ENCODE results near the gene SLC16A12.

Gene SLC16A12

GRCh38 chr10:89505640-89506275 lies 29.6 kb downstream of the SLC16A12 start:
- no peak for TF ChIP-seq CTCF (IDR thresholded peaks at IDR 0.05)
- H3K4me3 ChIP-seq (ENCODE audit: low read depth in 1 of 2, low read length in 1 of 2) = no peak overlapping the region
- H3K27me3 ChIP-seq = peaks cover 6% of the 10 kb centered on the region

GRCh38 chr10:89504691-89505090 lies 30.7 kb downstream of the SLC16A12 start:
- H3K27me3 ChIP-seq = peaks cover 6% of the 10 kb centered on the region
- H3K9me3 ChIP-seq = no peaks in the 10 kb centered on the region
- no peak overlapping the region for H3K27ac ChIP-seq
- H3K4me1 ChIP-seq (ENCODE audit: control insufficient read depth in 1 of 2, insufficient read depth in 1 of 2, low read depth in 1 of 2, low read length in 1 of 2) = no peaks in the 10 kb centered on the region
- H3K4me3 ChIP-seq (ENCODE audit: low read depth in 1 of 2, low read length in 1 of 2) = no peak overlapping the region
- no peaks in the 10 kb centered on the region for H3K36me3 ChIP-seq
- no peak for TF ChIP-seq CTCF (IDR thresholded peaks at IDR 0.05)

More at GRCh38 chr10:89505640-89506275, 29.6 kb downstream of the SLC16A12 start:
- Histone ChIP-seq H3K4me1 (ENCODE audit: control insufficient read depth in 1 of 2, insufficient read depth in 1 of 2, low read depth in 1 of 2, low read length in 1 of 2) (no peaks in the 10 kb centered on the region), H3K9me3 (no peaks in the 10 kb centered on the region), H3K36me3 (no peaks in the 10 kb centered on the region), H3K27ac (no peak overlapping the region)

- Histone ChIP-seq H3K27me3 (peaks cover 6% of the 10 kb centered on the region), H3K4me1 (ENCODE audit: control insufficient read depth in 1 of 2, insufficient read depth in 1 of 2, low read depth in 1 of 2, low read length in 1 of 2) (no peaks in the 10 kb centered on the region), H3K9me3 (no peaks in the 10 kb centered on the region), H3K4me3 (ENCODE audit: low read depth in 1 of 2, low read length in 1 of 2) (no peak overlapping the region), H3K36me3 (no peaks in the 10 kb centered on the region), H3K27ac (no peak overlapping the region)
- no peak for TF ChIP-seq CTCF (IDR thresholded peaks at IDR 0.05)
These were observed 31.6 kb downstream of the SLC16A12 start for GRCh38 chr10:89503652-89504370.

DNA sequence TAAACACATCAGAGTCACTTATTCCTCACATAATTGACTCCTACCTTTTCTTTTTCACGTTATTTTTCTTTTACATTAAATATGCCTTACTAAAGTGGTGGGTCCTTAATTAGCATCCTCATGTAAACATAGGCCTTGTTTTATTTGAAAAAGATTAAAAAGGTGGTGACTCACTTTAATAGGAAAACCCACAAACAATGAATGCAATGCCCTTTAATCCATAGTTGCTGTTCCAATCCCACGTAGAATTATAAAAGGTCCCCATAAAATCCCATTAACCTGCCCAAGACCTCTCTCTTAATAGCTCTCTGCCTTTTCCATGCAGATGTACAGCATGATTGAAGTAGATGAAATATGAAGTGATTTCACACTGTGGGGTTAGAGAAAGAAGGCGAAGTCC lies 32.2 kb downstream of the SLC16A12 start:
- H3K4me3 ChIP-seq (ENCODE audit: low read depth in 1 of 2, low read length in 1 of 2) = no peak overlapping the region
- no peak overlapping the region for H3K27ac ChIP-seq
- H3K36me3 ChIP-seq = no peaks in the 10 kb centered on the region
- TF ChIP-seq CTCF (IDR thresholded peaks at IDR 0.05) = no peak
- H3K4me1 ChIP-seq (ENCODE audit: control insufficient read depth in 1 of 2, insufficient read depth in 1 of 2, low read depth in 1 of 2, low read length in 1 of 2) = no peaks in the 10 kb centered on the region
- H3K27me3 ChIP-seq = peaks cover 6% of the 10 kb centered on the region
- no peaks in the 10 kb centered on the region for H3K9me3 ChIP-seq

DNA sequence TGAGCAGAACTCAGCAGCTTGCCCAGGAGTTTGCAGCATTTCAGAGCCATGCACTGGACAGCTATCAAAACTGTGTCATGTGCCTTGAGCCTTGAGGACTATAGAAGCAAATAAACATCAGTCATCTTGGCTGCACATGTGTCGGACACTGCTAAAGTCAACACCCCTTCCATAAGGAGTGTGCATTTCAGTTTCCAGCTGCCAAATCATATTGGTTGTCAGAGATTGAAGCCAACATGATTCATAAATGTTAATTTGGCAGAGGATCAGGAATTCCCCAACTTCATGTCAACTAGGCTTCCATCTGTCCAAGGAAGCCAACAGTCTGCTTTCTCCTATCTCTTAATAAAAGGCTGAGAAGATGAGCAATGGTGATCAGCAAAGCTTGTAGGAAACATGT lies 32.8 kb downstream of the SLC16A12 start:
- Histone ChIP-seq H3K27ac (no peak overlapping the region), H3K4me1 (ENCODE audit: control insufficient read depth in 1 of 2, insufficient read depth in 1 of 2, low read depth in 1 of 2, low read length in 1 of 2) (no peaks in the 10 kb centered on the region), H3K27me3 (peaks cover 6% of the 10 kb centered on the region), H3K4me3 (ENCODE audit: low read depth in 1 of 2, low read length in 1 of 2) (no peak overlapping the region), H3K36me3 (no peaks in the 10 kb centered on the region), H3K9me3 (no peaks in the 10 kb centered on the region)
- TF ChIP-seq CTCF (IDR thresholded peaks at IDR 0.05) = no peak
